Spinal cord (tissue), 10 donors: Measurements from ENCODE around the gene CUEDC1. TPM values are rescaled to one million over a fixed set of nuclear protein-coding genes. Genes with fewer than 3 reads are reported as not detected.
"Not testable (repeated sequence)": the region's sequence is repeated elsewhere in the genome, so short reads cannot be mapped to it uniquely, and the experiment has no call there.

Experiments used
- DNase-seq, 6 donors: peaks; one replicate each; pipeline versions ENCODE4 v3.0.0 to v3.0.0-alpha.2; 2013 to 2015; ENCODE audit warnings: low spot score in 6 of 6, low read depth in 4 of 6
- H3K27ac ChIP-seq: one replicate; pipeline ENCODE4 v1.5.1; 2013; ENCODE audit warnings: low read depth, low read length, control low read depth
- H3K27me3 ChIP-seq: one replicate; pipeline ENCODE4 v1.6.1; 2013; ENCODE audit warnings: low read length; ENCODE audit not compliant: control insufficient read depth, insufficient read depth
- H3K36me3 ChIP-seq: one replicate; pipeline ENCODE4 v1.6.1; 2013; ENCODE audit warnings: low read length; ENCODE audit not compliant: control insufficient read depth, insufficient read depth
- H3K4me1 ChIP-seq: one replicate; pipeline ENCODE4 v1.6.1; 2013; ENCODE audit warnings: low read length; ENCODE audit not compliant: control insufficient read depth, insufficient read depth
- H3K4me3 ChIP-seq: one replicate; pipeline ENCODE4 v1.5.1; 2013; ENCODE audit warnings: low read depth, low read length, control low read depth
- H3K9me3 ChIP-seq: one replicate; pipeline ENCODE4 v1.6.1; 2013; ENCODE audit warnings: low read length; ENCODE audit not compliant: control insufficient read depth, insufficient read depth
- WGBS: methylation state at CpG from one replicate; pipeline ENCODE4 v1.1.5; 2013; ENCODE audit warnings: missing lambda C conversion rate; ENCODE audit not compliant: insufficient coverage; 5-methylcytosine and 5-hydroxymethylcytosine counted together
- polyA plus RNA-seq, 2 donors: library from polyadenylated mRNA; unstranded; fragments of 120-200 nt; gene quantifications; one replicate each; pipeline ENCODE4 v1.2.1, GENCODE V29; 2013; ENCODE audit not compliant: insufficient read length in 2 of 2
- total RNA-seq, 2 donors: library from RNA; depleted of rRNA in 1 of 2; stranded (reverse); fragments of 120-200 nt in 1 of 2; fragments of >200 nt in 1 of 2; gene quantifications; one replicate each; pipeline versions ENCODE4 v1.2.3 to v1.2.4, GENCODE V29; 2013 to 2014
- donor health status: healthy.

The CUEDC1 gene
- total and polyA plus RNA-seq, 4 donors = 14.0 to 111 (median 63.8) TPM

- H3K9me3 ChIP-seq, H3K27me3 ChIP-seq, H3K4me3 ChIP-seq, DNase-seq, H3K36me3 ChIP-seq: not testable (repeated sequence)
- 77% methylated on average over 3 of the region's 4 CpGs for WGBS
- Histone ChIP-seq H3K27ac (peak overlapping the region; percentile 89), H3K4me1 (peaks cover 78% of the 10 kb centered on the region)
Measured at GRCh38 chr17:57922745-57923144, 32.5 kb downstream of the CUEDC1 start.

GRCh38 chr17:57920916-57921703 lies 34.1 kb downstream of the CUEDC1 start:
- Histone ChIP-seq H3K9me3 (no peaks in the 10 kb centered on the region), H3K4me3 (no peak overlapping the region), H3K36me3 (peaks cover 4% of the 10 kb centered on the region), H3K27ac (peak overlapping the region; percentile 89), H3K27me3 (no peaks in the 10 kb centered on the region), H3K4me1 (peaks cover 81% of the 10 kb centered on the region)
- DNase-seq = peak in 2 of 6 donors; percentile 70 to 71
- WGBS = 14% methylated on average over 8 of the region's 13 CpGs

GRCh38 chr17:57919918-57920317 lies 35.3 kb downstream of the CUEDC1 start:
- H3K27ac ChIP-seq = peak overlapping the region; percentile 16
- 45% methylated on average over 5 of the region's 5 CpGs for WGBS
- H3K4me3 ChIP-seq = no peak overlapping the region
- no peaks in the 10 kb centered on the region for H3K9me3 ChIP-seq
- H3K36me3 ChIP-seq = no peaks in the 10 kb centered on the region
- peak in 1 of 6 donors; percentile 51 for DNase-seq
- H3K27me3 ChIP-seq = no peaks in the 10 kb centered on the region
- H3K4me1 ChIP-seq = peaks cover 82% of the 10 kb centered on the region

GRCh38 chr17:57918017-57918895 lies 37.0 kb downstream of the CUEDC1 start:
- peaks cover 84% of the 10 kb centered on the region for H3K4me1 ChIP-seq
- DNase-seq = no peak
- WGBS = 49% methylated on average over 2 of the region's 5 CpGs
- no peaks in the 10 kb centered on the region for H3K36me3 ChIP-seq
- peak overlapping the region; percentile 83 for H3K27ac ChIP-seq
- H3K27me3 ChIP-seq = no peaks in the 10 kb centered on the region
- no peaks in the 10 kb centered on the region for H3K9me3 ChIP-seq
- H3K4me3 ChIP-seq = no peak overlapping the region

GRCh38 chr17:57916925-57917858 lies 38.0 kb downstream of the CUEDC1 start:
- no peaks in the 10 kb centered on the region for H3K27me3 ChIP-seq
- H3K9me3 ChIP-seq = no peaks in the 10 kb centered on the region
- peak overlapping the region; percentile 83 for H3K27ac ChIP-seq
- H3K4me3 ChIP-seq = no peak overlapping the region
- WGBS = 62% methylated on average over 8 of the region's 9 CpGs
- H3K36me3 ChIP-seq = no peaks in the 10 kb centered on the region
- peaks cover 89% of the 10 kb centered on the region for H3K4me1 ChIP-seq
- DNase-seq = peak in 1 of 6 donors; percentile 44

GRCh38 chr17:57915985-57916757 lies 39.0 kb downstream of the CUEDC1 start:
- Histone ChIP-seq H3K4me3 (no peak overlapping the region), H3K36me3 (no peaks in the 10 kb centered on the region), H3K4me1 (peaks cover 91% of the 10 kb centered on the region), H3K27ac (peak overlapping the region; percentile 83), H3K9me3 (no peaks in the 10 kb centered on the region), H3K27me3 (no peaks in the 10 kb centered on the region)
- DNase-seq = peak in 3 of 6 donors; percentile 85 to 96 (median 95)
- 26% methylated on average over 13 of the region's 19 CpGs for WGBS

- Histone ChIP-seq H3K9me3 (no peaks in the 10 kb centered on the region), H3K27me3 (no peaks in the 10 kb centered on the region), H3K27ac (peak overlapping the region; percentile 83), H3K4me3 (no peak overlapping the region), H3K4me1 (peaks cover 91% of the 10 kb centered on the region), H3K36me3 (no peaks in the 10 kb centered on the region)
- WGBS = 23% methylated on average over 7 of the region's 9 CpGs
- peak in 2 of 6 donors; percentile 58 to 64 for DNase-seq
Measured at GRCh38 chr17:57915544-57915943, 39.7 kb downstream of the CUEDC1 start.

GRCh38 chr17:57914273-57915142 lies 40.7 kb downstream of the CUEDC1 start:
- Histone ChIP-seq H3K4me1 (peaks cover 95% of the 10 kb centered on the region), H3K36me3 (no peaks in the 10 kb centered on the region), H3K9me3 (no peaks in the 10 kb centered on the region), H3K27me3 (no peaks in the 10 kb centered on the region), H3K27ac (peak overlapping the region; percentile 83), H3K4me3 (no peak overlapping the region)
- peak in 1 of 6 donors; percentile 81 for DNase-seq
- 42% methylated on average over 3 of the region's 5 CpGs for WGBS
